RWPE1 (cell line): ENCODE results near the gene KRTAP10-1.

Experiments
- CTCF ChIA-PET: fragments of 350-600 bp; sonication (Branson Sonifier 250); formaldehyde crosslinking; extraction: SDS; loops from one replicate; lab custom pipeline; 2021; lab: Yijun Ruan, JAX
- POLR2A ChIA-PET: fragments of 400-600 bp; formaldehyde crosslinking; extraction: SDS; loops from one replicate; lab custom pipeline; 2020; ENCODE audit warnings: antibody characterized with exemption; ENCODE audit not compliant: low non-redundant PET; lab: Yijun Ruan, JAX
- DNase-seq: peaks from one replicate; pipeline ENCODE4 v3.0.0; 2012; ENCODE audit warnings: low spot score
- H3K27ac ChIP-seq: fragments of 450-650 bp; 2 replicates; pipeline ENCODE4 v1.5.1; 2017
- TF ChIP-seq, protein P1 (sequence below): fragments of 450-650 bp; conservative IDR thresholded peaks from 2 replicates; pipeline ENCODE4 v1.5.1; 2017; ENCODE audit warnings: low read depth, mild to moderate bottlenecking

Gene KRTAP10-1

DNA sequence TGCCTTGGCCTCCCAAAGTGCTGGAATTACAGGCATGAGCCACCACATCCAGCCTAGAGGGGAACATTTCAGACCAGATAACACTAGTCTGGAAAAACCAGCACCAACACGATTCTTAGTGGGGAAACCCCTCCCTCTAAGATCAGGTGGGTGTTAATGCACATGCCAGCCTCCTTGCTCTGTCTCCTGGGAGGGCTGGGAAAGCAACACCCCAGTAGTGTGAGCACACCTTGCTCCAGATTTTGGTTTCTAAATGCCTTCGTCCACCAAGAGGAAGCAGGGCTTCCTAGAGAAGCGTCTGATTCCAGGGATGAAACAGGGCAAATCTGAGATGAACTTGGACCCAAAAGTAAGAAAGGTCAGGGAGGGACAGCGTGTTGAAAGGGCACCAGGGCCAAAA lies 31.3 kb upstream of the KRTAP10-1 start:
- ChIA-PET POLR2A (no interaction called here), CTCF (no interaction called here)
- TF ChIP-seq, protein P1, sequence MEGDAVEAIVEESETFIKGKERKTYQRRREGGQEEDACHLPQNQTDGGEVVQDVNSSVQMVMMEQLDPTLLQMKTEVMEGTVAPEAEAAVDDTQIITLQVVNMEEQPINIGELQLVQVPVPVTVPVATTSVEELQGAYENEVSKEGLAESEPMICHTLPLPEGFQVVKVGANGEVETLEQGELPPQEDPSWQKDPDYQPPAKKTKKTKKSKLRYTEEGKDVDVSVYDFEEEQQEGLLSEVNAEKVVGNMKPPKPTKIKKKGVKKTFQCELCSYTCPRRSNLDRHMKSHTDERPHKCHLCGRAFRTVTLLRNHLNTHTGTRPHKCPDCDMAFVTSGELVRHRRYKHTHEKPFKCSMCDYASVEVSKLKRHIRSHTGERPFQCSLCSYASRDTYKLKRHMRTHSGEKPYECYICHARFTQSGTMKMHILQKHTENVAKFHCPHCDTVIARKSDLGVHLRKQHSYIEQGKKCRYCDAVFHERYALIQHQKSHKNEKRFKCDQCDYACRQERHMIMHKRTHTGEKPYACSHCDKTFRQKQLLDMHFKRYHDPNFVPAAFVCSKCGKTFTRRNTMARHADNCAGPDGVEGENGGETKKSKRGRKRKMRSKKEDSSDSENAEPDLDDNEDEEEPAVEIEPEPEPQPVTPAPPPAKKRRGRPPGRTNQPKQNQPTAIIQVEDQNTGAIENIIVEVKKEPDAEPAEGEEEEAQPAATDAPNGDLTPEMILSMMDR, result no peak
- DNase-seq, result no peak
- no peak overlapping the region for H3K27ac ChIP-seq

DNA sequence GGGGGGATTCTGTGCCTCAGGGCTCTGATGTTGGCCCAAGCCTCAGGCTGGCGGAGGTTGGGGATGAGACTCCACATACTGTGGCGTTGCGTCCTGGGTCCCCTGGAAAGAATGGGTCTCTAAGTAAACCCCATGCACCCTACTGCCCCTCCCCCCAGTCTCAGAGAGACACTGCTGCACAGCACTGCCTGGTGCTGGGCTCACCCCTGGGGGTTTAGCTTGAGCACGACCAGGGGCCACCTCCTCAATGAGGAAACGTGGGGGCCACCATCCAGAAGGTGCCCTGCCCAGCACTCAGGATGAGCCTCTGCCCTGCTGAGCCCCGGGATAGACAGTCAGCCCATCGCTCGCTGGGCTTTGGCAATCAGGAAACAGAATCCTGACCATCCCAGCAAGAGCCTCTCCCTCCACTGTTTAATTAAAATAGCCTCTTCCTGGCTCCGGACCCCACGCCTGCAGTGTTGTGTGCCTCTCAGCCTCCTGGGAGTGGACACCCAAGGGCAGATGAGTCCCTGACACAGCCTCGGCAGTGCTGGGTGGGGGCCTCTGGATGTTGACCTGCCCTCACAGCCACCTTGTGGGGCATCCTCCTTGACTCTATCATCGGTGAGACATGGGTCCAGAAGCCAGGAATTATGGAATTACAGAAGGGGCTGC lies 30.0 kb upstream of the KRTAP10-1 start:
- CTCF ChIA-PET, result interaction anchor here (0.6 kb wide), 1 partner anchor 380 kb away, joined by 3 read pairs; no protein-coding TSS in a partner anchor
- H3K27ac ChIP-seq, result no peak overlapping the region
- POLR2A ChIA-PET, result no interaction called here
- no peak for DNase-seq
- TF ChIP-seq, protein P1, result no peak

DNA sequence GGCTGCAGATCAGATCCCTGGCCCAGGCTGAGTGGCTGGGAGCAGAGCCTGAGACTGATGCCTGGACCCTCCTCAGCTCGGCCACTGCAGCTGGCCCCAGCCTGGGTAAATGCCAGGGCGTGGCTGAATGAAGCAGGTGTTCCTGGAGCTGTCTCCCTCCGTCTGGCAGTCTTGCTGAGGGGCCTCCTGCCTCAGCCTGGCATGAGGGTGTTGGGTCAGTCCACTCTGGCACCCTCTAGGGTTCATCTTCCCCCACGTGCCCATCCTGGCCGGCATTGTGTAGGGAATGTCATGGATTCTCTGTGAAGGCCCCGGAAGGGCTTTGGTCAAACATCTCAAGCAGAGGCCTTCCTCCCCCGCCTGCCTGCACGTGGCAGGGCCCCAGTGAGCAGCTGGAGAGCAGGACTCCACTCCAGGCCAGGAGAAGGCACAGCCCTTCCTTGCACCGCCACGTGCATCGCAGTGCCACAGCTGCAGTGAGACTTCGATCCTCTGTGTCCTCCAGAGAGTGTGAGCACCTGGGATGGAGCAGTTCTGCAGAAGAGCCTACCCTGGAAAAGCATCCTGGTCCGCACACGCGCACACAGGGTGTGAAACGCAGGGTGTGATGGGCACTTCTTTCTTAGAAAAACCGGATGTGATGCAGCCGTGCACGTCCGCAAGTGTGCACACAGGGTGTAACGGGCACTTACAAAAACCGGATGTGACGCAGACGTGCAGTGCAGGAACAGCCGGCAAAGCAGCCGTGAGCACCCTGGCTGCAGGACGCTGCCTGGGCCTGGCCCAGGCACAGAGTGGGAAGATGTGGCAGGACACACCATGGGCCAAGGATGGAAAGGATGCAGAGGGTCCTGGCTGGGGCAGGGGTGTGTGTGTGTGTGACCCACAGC lies 28.9 kb upstream of the KRTAP10-1 start:
- TF ChIP-seq, protein P1, result no peak
- ChIA-PET POLR2A (no interaction called here), CTCF (no interaction called here)
- no peak for DNase-seq
- H3K27ac ChIP-seq, result no peak overlapping the region

DNA sequence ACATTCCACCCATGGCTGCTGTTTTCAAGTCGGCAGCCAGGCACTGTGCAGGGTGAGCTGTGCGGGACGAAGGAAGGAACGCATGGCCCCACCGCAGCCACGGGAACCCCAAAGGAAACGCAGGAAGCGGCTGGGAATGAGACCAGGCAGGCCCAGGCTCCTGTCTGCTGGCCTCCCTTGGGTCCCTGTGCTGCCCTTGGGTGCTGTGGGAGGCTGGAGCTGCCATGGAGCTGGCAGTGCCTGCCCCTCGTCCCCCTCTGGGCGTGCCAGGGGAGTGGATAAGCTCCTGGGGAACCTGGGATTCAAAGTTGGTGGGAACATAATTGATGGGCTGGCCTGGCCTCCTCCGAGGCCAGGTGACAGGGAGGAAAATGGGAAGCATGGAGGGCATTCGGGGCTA lies 28.3 kb upstream of the KRTAP10-1 start:
- ChIA-PET CTCF (no interaction called here), POLR2A (no interaction called here)
- no peak for DNase-seq
- TF ChIP-seq, protein P1, result no peak
- no peak overlapping the region for H3K27ac ChIP-seq

DNA sequence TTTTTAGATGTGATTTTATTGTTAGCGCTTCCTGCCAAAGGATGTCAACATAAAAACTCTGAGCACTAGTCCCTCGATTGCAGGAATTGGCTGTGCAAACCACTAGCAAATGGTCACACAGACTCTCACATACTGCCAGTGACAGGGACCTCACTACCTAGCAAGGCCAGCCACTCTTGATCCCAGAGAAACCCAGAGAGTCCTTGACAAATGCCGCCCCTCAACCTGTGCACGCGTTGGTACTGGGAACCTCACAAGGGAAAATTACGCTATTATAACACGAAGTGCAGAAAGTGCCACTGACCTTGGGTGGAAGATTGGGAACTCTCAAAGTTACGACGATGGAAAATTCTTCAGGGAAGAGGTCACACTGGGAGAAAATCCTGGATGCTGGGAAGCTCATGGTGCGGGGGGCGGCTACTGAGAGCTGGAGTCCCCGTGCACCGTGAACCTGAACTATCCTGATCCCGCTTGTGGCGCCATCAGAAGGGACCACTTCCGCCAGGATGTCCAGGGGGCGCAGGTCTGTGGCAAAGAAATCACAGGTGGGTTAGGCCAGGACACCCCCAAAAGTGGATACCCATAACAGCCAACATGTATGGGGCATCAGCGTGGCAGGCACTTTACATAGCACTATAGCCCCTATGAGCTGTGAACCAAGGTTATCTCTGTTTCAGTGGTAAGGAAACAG lies 27.6 kb upstream of the KRTAP10-1 start:
- TF ChIP-seq, protein P1, result no peak
- ChIA-PET POLR2A (no interaction called here), CTCF (no interaction called here)
- no peak overlapping the region for H3K27ac ChIP-seq
- no peak for DNase-seq

DNA sequence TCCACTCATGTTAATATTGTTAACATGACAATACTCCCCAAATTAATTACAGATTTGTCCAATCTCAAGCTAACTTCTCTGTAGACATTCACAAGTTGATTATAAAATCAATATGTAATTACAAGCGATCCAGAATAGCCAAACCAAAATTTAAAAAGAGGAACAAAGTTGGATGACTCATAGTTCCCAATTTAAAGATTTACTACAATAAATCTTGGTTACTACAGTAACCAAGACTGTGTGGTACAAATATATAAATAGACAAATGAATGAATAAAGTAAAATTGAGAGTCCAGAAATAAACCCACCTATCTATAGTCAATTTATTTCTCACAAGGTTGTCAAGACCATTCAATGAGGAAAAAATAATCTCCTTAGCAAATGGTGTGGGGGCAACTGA lies 26.4 kb upstream of the KRTAP10-1 start:
- ChIA-PET POLR2A (no interaction called here), CTCF (no interaction called here)
- no peak overlapping the region for H3K27ac ChIP-seq
- TF ChIP-seq, protein P1, result no peak
- DNase-seq, result no peak
